Measurements from ENCODE around the gene KRT32.

KRT32 gene

GRCh38 chr17:41466988-41467387 is at the start of gene KRT32:
Gene KRT32 (minus strand): TSS chr17:41467386. CDS start chr17:41467325, 61 bp downstream.
- DNase-seq = no peak

- peak; percentile 14 for DNase-seq
Measured at GRCh38 chr17:41516830-41517283, 49.7 kb upstream of the KRT32 start.

- DNase-seq = no peak
Measured at GRCh38 chr17:41516147-41516829, 49.1 kb upstream of the KRT32 start.

- peak; percentile 97 for DNase-seq
Measured at GRCh38 chr17:41513168-41513547, 46.0 kb upstream of the KRT32 start.

- no peak for DNase-seq
Measured at GRCh38 chr17:41512546-41513167, 45.5 kb upstream of the KRT32 start.

- peak; percentile 65 for DNase-seq
Measured at GRCh38 chr17:41511716-41512115, 44.5 kb upstream of the KRT32 start.

- peak; percentile 66 for DNase-seq
Measured at GRCh38 chr17:41511116-41511515, 43.9 kb upstream of the KRT32 start.

GRCh38 chr17:41510251-41511065 is 43.3 kb upstream of the KRT32 start:
- peak; percentile 65 for DNase-seq

- DNase-seq = no peak
Measured at GRCh38 chr17:41507315-41507880, 40.2 kb upstream of the KRT32 start.

- no peak for DNase-seq
Measured at GRCh38 chr17:41505809-41506767, 38.9 kb upstream of the KRT32 start.

- no peak for DNase-seq
Measured at GRCh38 chr17:41505007-41505808, 38.0 kb upstream of the KRT32 start, which contains the start of gene KRT13. Gene KRT13 (minus strand): TSS chr17:41505612. CDS start chr17:41505550, 62 bp downstream.

- DNase-seq = no peak
Measured at GRCh38 chr17:41504246-41504977, 37.2 kb upstream of the KRT32 start.

GRCh38 chr17:41503202-41503601 is 36.0 kb upstream of the KRT32 start:
- DNase-seq = no peak

- no peak for DNase-seq
Measured at GRCh38 chr17:41500131-41500911, 33.1 kb upstream of the KRT32 start.

- no peak for DNase-seq
Measured at GRCh38 chr17:41499714-41500113, 32.5 kb upstream of the KRT32 start.

GRCh38 chr17:41498276-41498675 is 31.1 kb upstream of the KRT32 start:
- DNase-seq = no peak

- peak; percentile 90 for DNase-seq
Measured at GRCh38 chr17:41496803-41497484, 29.8 kb upstream of the KRT32 start.

- no peak for DNase-seq
Measured at GRCh38 chr17:41494524-41494923, 27.3 kb upstream of the KRT32 start.

- DNase-seq = peak; percentile 95
Measured at GRCh38 chr17:41492771-41493170, 25.6 kb upstream of the KRT32 start.

Data from NCI-H69 (cell line).